ENCODE data around the gene PIGC. TPM values are rescaled to one million over a fixed set of nuclear protein-coding genes. Genes with fewer than 3 reads are reported as not detected.

PIGC gene
- total RNA-seq, 2 donors from 2014 or later, result 24.0 to 24.3 TPM

DNA sequence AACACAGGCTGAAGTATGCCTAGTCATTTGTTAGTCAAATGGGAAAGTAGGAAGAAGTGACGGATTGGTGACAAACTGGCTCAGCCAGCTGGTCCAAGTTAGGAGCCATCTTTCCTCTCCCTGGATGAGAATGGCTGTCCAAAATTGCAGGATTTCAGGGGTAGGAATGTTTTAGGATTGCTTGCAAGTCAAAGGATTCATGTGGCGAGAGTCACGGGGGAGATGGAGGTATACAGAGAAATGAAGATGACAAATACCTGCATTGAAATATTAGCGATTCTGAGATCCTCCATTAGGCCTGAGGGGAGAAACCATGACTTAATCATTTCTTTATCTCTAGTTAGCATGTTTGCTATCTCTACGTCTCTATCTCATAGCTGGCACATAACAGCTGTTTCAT is 41.8 kb upstream of the PIGC start:
- Mint-ChIP-seq H3K4me1 (peaks cover 12% of the 10 kb centered on the region), H3K36me3 (ENCODE audit: low read depth) (no peaks in the 10 kb centered on the region), H3K9me3 (no peaks in the 10 kb centered on the region), H3K27ac (no peak overlapping the region), H3K27me3 (ENCODE audit: insufficient read depth) (peaks cover 2% of the 10 kb centered on the region), H3K4me3 (no peak overlapping the region)
- TF ChIP-seq, protein P1, sequence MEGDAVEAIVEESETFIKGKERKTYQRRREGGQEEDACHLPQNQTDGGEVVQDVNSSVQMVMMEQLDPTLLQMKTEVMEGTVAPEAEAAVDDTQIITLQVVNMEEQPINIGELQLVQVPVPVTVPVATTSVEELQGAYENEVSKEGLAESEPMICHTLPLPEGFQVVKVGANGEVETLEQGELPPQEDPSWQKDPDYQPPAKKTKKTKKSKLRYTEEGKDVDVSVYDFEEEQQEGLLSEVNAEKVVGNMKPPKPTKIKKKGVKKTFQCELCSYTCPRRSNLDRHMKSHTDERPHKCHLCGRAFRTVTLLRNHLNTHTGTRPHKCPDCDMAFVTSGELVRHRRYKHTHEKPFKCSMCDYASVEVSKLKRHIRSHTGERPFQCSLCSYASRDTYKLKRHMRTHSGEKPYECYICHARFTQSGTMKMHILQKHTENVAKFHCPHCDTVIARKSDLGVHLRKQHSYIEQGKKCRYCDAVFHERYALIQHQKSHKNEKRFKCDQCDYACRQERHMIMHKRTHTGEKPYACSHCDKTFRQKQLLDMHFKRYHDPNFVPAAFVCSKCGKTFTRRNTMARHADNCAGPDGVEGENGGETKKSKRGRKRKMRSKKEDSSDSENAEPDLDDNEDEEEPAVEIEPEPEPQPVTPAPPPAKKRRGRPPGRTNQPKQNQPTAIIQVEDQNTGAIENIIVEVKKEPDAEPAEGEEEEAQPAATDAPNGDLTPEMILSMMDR (conservative IDR thresholded peaks at IDR 0.05), result no peak
- WGBS, 2 experiments (ENCODE audit: insufficient coverage in 1 of 2, insufficient read length in 1 of 2), result 82 to 87% methylated on average over 4 to 5 of the region's 5 CpGs
- Histone ChIP-seq H3K27ac (ENCODE audit: low read depth, low read length) (no peak overlapping the region), H3K4me1 (ENCODE audit: control insufficient read depth, insufficient read depth, low read length) (no peaks in the 10 kb centered on the region), H3K9ac (ENCODE audit: extremely low read depth, low read length, poor library complexity, severe bottlenecking) (no peak overlapping the region), H3K9me3 (ENCODE audit: control insufficient read depth, low read length) (no peaks in the 10 kb centered on the region), H3K4me3 (ENCODE audit: low read length) (no peak overlapping the region), H3K36me3 (ENCODE audit: control insufficient read depth, insufficient read depth, low read length) (no peaks in the 10 kb centered on the region), H3K27me3 (ENCODE audit: control insufficient read depth, insufficient read depth, low read length, poor library complexity, severe bottlenecking) (no peaks in the 10 kb centered on the region)
- no peak for DNase-seq

DNA sequence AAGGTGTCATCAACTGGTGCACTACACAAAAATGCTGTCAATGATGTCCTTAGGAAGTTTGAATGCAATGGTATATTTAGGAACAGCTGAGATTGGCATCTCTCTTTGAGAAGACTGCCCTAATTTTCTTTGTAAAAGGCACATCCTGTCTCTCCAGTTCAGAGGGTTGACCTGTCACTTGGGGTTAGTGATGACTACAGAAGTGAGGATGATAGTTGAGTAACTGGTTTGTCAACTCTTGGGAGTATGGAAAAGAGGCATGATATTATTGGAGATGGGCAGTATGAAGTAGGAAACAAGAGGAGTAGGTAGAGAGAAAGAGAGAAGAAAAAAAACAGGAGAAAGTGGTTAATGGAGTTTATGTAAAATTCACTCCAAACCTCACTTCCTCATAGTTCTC is 40.4 kb upstream of the PIGC start:
- no peak overlapping the region for H3K27ac Mint-ChIP-seq
- Histone ChIP-seq H3K27me3 (ENCODE audit: control insufficient read depth, insufficient read depth, low read length, poor library complexity, severe bottlenecking) (no peaks in the 10 kb centered on the region), H3K36me3 (ENCODE audit: control insufficient read depth, insufficient read depth, low read length) (no peaks in the 10 kb centered on the region), H3K4me3 (ENCODE audit: low read length) (no peak overlapping the region), H3K4me1 (ENCODE audit: control insufficient read depth, insufficient read depth, low read length) (no peaks in the 10 kb centered on the region), H3K9me3 (ENCODE audit: control insufficient read depth, low read length) (no peaks in the 10 kb centered on the region), H3K9ac (ENCODE audit: extremely low read depth, low read length, poor library complexity, severe bottlenecking) (no peak overlapping the region), H3K27ac (ENCODE audit: low read depth, low read length) (no peak overlapping the region)
- H3K4me3 Mint-ChIP-seq, result no peak overlapping the region
- TF ChIP-seq, protein P1 (conservative IDR thresholded peaks at IDR 0.05), result no peak
- peaks cover 12% of the 10 kb centered on the region for H3K4me1 Mint-ChIP-seq
- H3K36me3 Mint-ChIP-seq (ENCODE audit: low read depth), result no peaks in the 10 kb centered on the region
- peaks cover 2% of the 10 kb centered on the region for H3K27me3 Mint-ChIP-seq (ENCODE audit: insufficient read depth)
- no peaks in the 10 kb centered on the region for H3K9me3 Mint-ChIP-seq
- DNase-seq, result no peak

GRCh38 chr1:172483448-172483847 is 39.6 kb upstream of the PIGC start:
- no peaks in the 10 kb centered on the region for H3K9me3 Mint-ChIP-seq
- TF ChIP-seq, protein P1 (conservative IDR thresholded peaks at IDR 0.05), result no peak
- Histone ChIP-seq H3K9me3 (ENCODE audit: control insufficient read depth, low read length) (no peaks in the 10 kb centered on the region), H3K27me3 (ENCODE audit: control insufficient read depth, insufficient read depth, low read length, poor library complexity, severe bottlenecking) (no peaks in the 10 kb centered on the region), H3K36me3 (ENCODE audit: control insufficient read depth, insufficient read depth, low read length) (no peaks in the 10 kb centered on the region), H3K4me3 (ENCODE audit: low read length) (no peak overlapping the region), H3K9ac (ENCODE audit: extremely low read depth, low read length, poor library complexity, severe bottlenecking) (no peak overlapping the region), H3K4me1 (ENCODE audit: control insufficient read depth, insufficient read depth, low read length) (no peaks in the 10 kb centered on the region), H3K27ac (ENCODE audit: low read depth, low read length) (no peak overlapping the region)
- H3K4me3 Mint-ChIP-seq, result no peak overlapping the region
- peaks cover 18% of the 10 kb centered on the region for H3K4me1 Mint-ChIP-seq
- no peak for DNase-seq
- H3K27me3 Mint-ChIP-seq (ENCODE audit: insufficient read depth), result peaks cover 2% of the 10 kb centered on the region
- no peak overlapping the region for H3K27ac Mint-ChIP-seq
- no peaks in the 10 kb centered on the region for H3K36me3 Mint-ChIP-seq (ENCODE audit: low read depth)
